NCI-H146 treated with DMSO at 0.1 percent for 48 hours (cell line): ENCODE measurements around the gene SLC39A12.

Experiments
- DNase-seq: peaks from one replicate; lab custom pipeline; 2025; ENCODE audit not compliant: unreplicated experiment; lab: John Stamatoyannopoulos, UW

SLC39A12 gene

DNA sequence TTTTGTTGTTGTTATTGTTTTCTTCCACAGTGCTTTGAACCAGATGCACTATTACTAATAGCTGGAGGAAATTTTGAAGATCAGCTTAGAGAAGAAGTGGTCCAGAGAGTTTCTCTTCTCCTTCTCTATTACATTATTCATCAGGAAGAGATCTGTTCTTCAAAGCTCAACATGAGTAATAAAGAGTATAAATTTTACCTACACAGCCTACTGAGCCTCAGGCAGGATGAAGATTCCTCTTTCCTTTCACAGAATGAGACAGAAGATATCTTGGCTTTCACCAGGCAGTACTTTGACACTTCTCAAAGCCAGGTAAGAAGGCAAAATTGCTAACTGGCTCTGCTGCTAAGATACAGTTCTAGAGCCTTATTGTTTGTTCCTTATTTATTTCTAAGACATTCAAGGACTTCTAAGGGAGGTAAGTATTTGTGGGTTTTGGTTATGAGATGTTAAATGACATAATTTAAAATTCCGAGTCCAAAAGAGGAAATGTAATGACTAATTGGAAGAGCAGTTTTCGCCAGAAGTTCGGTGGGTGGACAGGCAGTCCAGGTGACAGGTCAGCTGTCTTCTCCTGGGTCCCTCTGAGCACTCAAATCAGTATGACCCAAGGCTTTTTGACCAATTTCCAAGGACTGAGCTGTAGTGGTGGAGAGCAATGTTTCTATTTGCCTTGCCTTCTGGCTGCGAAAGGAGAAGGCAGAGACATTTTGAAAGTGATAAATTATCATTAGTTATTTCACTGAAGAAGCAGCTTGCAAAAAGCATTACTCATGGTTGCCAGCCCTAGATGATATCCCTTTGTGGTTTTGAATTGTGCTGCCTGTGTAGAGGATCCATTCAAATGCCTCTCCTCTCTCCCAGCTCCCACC, 10.1 kb downstream of the SLC39A12 start:
- DNase-seq: no peak

DNA sequence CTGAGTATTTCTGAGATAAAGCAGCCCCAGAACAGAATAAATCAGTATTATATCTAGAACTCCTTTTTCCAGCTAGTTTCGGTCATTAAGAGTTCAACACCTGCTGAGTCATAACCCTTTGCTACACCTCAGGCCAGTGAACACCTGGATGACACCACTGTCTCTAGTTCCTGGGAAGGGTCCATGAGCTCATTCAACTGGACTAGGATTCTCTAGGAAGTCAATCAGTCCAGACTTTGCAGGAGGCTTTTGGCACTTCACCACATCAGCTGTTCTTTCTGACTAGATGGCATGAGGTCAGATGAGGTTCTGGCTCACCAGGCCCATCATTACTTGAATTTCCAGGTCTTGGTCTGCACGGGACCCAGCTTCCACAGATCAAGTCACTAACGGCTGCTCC, 11.7 kb downstream of the SLC39A12 start:
- DNase-seq: no peak

DNA sequence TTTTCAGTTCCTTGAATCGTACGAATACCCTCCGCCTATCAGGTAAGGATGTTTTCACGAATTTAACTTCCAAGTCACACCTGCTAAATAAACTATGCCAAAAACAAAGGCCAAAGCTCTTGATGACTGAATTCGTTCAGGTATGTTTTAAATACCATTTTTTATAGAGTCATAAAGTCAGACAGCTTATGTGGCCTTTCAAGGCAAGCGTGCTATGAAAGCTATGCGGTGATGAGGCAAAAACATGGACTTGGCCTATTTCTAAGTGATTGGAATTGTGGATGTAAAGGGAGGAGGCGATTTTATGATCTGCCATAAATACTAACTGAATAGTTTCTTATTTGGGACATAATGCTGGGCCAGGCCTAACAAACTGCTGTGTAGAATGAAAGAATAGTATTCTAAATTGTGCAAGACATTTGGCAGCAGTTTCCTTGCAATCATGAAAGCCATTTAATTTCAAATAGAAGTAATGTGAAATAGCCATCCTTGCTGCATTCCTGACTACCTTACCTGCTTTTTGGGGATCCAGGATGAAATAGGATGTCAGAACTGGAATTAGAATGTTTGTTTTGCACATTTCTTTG, 14.0 kb downstream of the SLC39A12 start:
- DNase-seq: no peak

DNA sequence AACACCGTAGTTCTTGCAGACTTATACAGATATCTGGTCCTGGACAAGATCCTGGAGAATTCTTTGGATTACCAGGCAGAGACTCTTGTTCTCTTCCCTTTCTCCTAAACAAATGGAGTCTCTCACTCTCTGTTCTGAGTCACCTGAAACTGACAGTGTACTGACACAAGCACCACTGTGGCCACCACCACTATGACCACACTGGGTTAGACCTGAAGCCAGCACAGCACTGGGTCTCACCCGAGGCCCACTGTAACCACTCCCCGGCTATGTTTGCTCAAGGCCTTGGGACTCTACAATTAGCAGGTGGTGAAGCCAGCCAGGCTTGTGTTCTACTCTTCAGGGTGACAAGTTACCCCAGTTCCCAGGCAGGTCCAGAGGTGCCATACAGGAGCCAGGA, 22.8 kb downstream of the SLC39A12 start:
- DNase-seq: no peak

DNA sequence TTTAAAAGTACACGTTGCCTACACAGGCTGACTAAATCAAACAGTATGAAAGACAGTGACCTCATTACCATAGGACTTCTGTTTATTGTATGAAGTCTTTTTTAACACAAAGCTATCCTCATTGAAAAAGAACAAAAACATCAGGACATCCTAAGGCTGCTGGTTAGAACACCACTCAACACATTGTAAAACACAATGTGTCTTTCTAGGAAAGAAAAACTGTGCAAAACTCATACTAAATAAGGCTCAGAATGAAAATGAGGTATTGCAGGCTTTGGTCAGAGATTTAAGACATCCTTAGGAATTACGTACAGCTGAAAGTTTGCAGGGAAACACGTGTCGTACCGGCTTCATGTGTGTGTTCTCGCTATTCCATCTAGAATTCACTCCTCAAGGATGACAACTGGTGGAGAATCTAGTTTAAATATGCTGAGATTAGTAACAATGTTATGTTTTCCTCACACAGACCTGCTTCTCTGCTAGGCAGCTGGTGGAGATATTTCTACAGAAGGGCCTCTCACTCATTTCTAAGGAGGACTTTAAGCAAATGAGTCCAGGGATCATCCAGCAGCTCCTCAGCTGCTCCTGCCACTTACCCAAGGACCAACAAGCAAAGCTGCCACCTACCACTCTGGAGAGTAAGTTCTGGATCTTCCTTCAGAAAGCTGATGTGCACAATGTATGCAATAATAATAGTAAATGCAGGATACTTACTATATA, 29.3 kb downstream of the SLC39A12 start:
- no peak for DNase-seq

DNA sequence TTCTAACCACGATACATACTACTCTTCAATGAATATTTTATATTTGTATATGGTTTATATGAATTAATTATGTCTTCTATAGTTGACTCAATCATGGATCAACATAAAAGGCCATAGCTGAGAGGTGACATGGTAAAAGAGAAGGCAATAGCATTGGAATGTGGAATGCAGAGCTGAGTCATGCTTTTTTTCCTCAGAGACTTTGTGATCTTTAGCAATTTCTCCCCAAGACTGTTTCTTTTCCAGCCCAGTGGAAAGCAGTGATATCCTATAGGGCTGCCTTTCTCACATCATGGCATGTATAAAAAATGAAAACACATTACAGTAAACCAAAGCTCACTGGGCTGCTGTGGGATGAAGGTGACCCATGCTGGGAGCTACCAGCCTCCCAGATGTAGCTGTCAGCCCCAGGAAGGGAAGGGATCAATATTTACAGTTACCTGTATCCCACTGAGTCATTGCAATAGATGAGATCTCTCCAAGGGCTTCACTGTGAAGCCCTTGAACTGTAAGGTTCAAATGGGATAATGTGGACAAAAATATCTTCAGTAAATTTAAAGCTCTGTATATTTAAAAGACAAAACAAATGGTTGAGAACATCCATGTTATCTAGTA, 30.2 kb downstream of the SLC39A12 start:
- no peak for DNase-seq

DNA sequence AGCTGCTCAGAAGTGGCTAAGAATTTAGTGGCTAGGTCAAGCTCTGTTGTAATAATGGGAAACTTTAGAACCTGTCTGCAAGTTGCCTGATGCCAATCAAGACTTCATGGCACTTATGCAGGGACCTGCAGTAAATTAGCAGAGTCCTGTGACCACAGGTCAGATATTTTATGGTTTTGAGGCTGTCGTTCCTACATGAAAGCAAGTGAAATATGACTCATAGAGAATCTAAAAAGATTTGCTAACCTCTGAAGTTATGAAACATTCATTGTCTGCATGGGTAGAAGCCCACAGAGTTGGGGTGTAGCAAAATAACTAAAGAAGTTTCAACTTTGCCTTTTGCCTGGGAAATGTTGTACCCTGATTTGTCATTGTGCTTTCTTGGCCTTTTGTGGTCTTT, 32.3 kb downstream of the SLC39A12 start:
- DNase-seq: no peak

DNA sequence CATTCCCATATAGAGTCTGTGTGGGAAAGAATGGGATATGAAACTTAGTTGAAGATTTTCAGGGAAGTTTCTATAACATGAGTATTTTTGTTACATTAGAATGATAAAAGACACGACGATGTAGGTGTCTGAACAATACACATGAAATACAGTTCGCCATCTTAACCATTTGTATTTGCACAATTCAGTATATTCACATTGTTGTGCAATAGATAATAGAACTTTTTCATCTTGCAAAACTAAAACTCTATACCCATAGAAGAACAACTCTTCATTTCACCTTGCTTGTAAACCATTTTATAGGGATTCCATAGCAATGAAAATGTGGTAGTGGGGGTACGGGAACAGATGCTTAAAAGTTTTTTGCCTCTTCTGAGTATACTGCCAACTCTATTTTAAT, 32.8 kb downstream of the SLC39A12 start:
- no peak for DNase-seq

DNA sequence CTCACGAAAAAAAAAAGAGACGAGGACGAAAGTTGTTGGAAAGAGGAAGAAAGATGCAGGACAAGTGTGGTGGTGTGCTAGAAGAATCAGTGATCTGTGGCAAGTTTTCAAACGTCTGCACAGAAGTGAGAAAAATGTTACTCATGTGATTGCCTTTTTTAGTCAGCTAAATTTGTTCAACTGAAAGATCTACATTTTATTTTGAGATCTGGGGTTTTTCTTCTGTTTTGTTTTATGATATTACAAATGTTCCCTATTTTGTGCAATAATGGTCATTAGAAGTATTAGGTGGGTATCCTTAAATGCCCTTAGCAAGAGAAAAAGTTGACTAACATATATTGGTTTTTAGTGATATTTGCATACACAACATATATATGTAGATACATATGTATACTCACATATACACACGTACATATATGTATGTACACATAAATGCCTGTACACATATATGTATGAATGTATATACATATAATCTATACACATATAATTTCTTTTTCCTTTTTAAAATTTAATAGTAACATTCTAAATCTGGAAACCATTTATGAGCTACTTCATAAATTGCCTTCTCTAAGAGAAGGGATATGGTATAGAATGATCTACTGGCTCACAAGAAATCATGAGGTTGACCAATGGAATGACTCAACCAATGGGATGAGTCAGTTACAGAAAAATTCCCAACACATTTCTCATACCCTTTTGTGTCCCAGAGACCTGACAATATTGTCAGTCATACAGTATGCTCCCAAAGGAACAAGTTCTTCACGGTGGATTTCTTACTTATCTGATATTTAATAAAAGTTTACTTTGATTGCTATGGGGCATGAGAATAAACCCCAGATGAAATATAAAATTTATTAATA, 38.4 kb downstream of the SLC39A12 start:
- no peak for DNase-seq

DNA sequence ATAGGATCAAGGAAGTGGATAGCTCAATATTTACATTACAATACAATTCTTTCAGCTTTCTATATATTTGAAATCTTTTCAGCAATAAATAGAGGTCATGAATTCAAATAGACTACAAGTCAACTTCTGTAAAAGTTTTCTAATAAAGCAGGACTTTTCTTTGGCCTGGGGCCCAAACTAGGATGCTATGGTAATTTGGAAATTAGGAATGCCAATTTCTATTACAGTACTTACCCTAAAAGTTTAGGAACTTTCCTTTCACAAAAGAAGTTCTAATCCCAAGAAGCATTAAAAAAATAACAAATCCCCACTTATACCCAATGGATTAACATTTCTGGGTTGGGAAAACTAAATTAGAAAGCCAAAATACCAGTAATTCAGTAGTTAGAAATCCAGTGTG, 40.5 kb downstream of the SLC39A12 start:
- no peak for DNase-seq

DNA sequence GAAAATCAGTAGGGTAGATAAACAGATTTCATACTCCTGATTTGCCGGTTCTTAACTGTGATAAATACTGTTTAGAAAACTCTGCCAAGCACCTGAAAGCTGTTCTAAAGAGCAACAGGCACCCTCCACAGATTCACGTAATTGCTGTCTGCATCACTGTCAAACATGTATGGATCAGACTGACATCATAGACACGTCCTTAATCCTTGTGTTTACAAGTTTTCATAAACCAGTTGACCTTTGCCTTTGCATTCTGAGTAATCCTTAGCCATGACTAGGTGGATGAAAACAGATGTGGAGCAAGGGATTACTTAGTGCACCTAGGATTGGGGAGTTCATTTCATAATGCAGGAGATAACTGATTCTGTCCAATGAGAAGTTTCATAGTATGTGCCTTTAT, 41.6 kb downstream of the SLC39A12 start:
- DNase-seq: no peak

DNA sequence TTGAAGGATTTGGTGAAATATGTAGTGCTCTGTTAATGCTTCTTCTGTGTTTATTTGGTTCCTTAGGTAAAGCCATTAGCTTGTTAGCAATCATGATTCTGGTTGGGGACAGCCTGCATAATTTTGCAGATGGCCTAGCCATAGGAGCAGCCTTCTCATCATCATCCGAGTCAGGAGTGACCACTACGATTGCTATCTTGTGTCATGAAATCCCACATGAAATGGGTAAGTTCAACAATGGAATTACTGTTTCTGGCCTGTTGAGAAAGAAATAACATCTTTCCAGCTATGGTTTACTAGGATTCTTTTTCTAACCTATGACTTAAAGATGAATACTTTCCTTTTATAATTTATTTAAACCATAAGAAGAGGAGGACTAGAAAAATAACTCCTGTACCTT, 48.9 kb downstream of the SLC39A12 start:
- DNase-seq: no peak

DNA sequence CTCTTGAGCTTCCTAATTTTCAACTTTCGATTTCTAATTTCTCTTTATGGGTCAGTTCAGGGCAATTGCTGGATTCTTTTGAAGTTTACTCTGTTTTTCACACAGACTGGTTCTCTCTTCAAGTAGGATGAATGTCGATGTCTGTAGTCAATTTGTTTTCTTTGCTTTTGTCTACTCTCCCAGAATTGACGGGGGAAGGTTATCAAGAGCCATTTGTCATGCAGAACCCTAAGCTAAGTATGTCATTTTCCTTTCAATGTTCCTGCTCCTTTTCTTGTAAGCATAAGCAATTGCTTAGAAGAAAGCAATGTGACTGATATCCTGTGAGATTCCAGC, 53.7 kb downstream of the SLC39A12 start:
- no peak for DNase-seq

DNA sequence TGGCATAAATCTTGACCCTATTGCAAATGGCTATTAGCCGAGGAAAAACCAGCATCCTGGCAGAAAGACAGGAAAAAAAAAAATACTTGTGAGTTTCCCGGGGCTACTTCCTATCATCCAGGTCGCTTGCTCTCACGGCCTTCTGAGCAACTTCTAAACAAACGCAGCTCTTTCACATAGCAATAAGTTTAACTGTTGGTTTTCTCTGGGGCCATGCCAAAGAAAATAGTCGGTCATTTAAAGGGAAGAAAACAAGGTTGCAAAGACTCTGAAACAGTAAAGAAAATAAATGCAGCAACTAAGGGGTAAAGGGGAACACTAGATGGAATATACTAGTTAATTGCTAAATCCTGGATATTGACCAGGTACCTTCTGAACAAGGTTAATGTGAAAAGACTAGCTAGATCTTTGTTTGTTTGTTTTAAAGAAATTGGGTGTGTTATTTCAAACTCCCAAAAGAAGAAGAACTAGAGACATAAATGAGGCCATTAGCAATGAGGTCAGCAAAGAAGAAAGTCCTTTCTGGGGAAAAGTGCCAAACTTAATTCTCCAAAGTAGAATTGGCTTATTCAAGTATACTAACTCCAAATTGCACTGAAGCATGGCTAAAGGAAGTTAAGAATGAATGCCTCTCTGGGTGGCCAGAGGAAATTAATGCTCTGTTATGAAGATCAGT, 54.2 kb downstream of the SLC39A12 start:
- DNase-seq: no peak

DNA sequence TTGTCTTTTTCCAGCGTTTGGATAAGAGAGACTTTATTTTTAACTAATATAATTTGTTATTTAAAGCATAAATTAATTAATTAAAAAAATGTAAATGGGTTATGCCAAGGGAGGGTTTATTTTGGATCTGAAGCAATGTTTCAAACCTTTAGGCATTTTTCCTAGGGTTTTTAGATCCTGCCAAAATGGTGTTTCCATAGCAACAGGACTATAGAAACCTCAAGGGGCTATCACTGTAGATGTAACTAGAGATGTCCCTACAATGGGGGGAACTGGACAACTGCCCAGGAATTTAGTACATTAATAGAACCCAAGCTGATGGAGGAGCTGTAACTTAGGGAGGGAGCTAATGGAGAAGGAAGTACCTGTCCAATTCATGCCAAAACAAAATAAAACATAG, 57.3 kb downstream of the SLC39A12 start:
- DNase-seq: no peak

DNA sequence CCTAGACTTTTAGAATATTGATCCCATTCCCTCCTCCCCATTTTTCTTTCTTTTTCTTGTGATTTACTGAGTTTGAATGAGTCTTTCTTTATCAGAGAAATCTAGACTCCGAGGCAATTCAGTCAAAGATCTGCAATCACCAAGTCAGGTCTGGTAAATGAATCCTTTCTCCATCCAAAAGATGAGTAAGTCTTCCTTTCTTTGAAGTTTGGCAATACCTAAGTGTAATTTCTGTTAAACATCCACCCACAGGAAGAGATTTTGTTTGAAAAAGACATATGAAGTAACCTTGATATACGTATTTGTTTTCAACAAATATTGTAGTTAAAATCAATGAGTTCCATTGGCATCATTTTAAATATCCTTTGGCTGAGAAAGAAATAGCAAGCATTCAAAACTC, 58.3 kb downstream of the SLC39A12 start:
- no peak for DNase-seq

DNA sequence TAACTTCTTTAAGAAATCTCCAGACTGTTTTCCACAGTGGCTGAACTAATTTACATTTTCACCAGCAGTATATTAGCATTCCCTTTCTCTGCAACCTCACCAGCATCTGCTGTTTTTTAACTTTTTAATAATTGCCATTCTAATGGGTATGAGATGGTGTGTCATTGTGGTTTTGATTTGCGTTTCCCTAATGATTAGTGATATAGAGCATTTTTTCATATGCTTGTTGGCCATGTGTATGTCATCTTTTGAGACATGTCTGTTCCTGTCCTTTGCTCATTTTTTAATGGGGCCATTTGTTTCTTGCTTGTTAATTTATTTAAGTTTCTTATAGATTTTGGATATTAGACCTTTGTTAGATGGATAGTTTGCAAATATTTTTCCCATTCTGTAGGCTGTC, 68.8 kb downstream of the SLC39A12 start:
- no peak for DNase-seq

DNA sequence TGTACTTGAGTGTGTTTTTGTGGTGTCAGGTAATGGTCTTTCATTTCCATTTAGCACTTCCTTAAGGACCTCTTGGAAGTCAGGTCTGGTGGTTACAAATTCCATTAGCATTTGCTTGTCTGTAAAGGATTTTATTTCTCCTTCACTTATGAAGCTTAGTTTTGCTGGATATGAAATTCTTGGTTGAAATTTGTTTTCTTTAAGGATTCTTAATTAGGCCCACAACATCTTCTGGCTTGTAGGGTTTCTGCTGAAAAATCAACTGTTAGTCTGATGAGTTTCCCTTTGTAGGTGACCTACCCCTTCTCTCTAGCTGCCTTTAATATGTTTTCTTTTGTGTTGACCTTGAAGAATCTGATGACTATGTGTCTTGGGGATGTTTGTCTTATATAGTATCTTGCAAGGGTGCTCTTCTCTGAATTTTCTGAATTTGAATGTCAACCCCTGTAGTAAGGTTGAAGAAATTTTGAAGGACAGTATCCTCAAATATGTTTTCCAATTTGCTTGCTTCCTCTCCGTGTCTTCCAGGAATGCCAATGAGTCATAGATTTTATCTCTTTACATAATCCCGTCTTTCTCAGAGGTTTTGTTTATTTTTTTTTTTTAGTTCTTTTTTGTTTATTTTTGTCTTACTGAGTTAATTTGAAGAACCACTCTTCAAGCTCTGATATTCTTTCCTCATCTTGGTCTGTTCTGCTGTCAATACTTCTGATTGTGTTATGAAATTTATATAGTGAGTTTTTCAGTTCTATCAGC, 70.2 kb downstream of the SLC39A12 start:
- no peak for DNase-seq

DNA sequence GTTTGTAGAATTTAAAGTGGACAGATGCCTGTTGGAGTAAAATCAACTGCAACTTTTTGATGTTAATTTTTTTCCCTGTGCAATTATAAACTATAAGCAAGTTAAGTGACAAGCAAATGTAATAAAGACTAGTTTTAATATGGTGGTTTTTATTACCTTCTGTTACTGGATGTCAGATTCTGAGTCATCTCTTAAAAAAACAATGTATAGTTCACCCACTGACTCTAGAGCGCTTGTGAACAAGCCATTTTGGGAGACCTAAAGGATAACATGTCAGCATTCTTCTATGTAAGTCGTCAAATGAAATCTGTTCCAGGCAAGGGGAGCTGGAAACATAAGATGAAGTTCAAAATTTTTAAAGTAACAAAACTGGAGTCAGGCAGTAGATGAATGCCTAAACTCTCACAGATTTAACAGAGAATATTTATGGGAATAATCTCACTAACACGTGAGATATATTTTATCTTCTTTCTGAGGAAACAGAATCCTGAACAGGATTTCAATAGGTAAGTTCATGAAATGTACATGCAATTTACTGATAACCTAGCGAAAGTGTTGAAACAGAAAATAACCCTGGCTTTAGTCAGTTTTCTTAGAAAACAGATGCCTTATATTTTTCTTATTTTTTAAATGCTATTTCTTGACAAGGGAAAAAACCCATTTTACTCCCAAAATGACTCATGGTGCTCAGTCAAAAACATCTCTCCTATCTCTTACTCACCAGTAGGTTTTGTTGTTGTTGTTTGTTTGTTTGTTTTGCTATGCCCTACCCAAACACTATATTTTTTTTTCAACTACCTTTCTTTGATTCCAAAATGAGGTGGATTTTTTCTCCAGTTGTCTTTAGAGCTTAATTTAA, 91.7 kb downstream of the SLC39A12 start:
- no peak for DNase-seq
